Measurements from ENCODE around the gene ADAMTS2. TPM values are rescaled to one million over a fixed set of nuclear protein-coding genes. Genes with fewer than 3 reads are reported as not detected.

The ADAMTS2 gene
- total and polyA plus RNA-seq, 2 experiments from 2014 or later, result 1.6 to 8.1 TPM

- no peak for ATAC-seq
- H2AFZ ChIP-seq, result no peak overlapping the region
- H3K9me2 ChIP-seq (ENCODE audit: insufficient read depth), result no peaks in the 10 kb centered on the region
- no peaks in the 10 kb centered on the region; the same call in 1 of the 2 replicates for H3K4me1 ChIP-seq (ENCODE audit: insufficient read depth)
- H3K79me2 ChIP-seq (replicated peaks; ENCODE audit: insufficient read depth), result no peaks in the 10 kb centered on the region
- no peaks in the 10 kb centered on the region for H3K27me3 ChIP-seq (ENCODE audit: insufficient read depth)
- no peak for DNase-seq (ENCODE audit: low spot score)
- no peak overlapping the region for H3K27ac ChIP-seq (ENCODE audit: low read depth)
- no peak overlapping the region for H3K4me2 ChIP-seq
- H3K9me3 Mint-ChIP-seq, result peaks cover 37% of the 10 kb centered on the region
- no peaks in the 10 kb centered on the region for H4K20me1 ChIP-seq (replicated peaks; ENCODE audit: insufficient read depth)
- no peak overlapping the region for H3K27ac Mint-ChIP-seq
- TF ChIP-seq CTCF (conservative IDR thresholded peaks at IDR 0.05; ENCODE audit: low read depth in 2 of 2) (no peak), STAT1 (IDR thresholded peaks at IDR 0.05; ENCODE audit: unreplicated experiment) (no peak), POLR2AphosphoS5 (IDR thresholded peaks at IDR 0.05; ENCODE audit: low read depth) (no peak), NANOG (IDR thresholded peaks at IDR 0.05; ENCODE audit: borderline replicate concordance) (no peak), ETS1 (IDR thresholded peaks at IDR 0.05) (no peak), EZH2phosphoT487 (IDR thresholded peaks at IDR 0.05; ENCODE audit: unreplicated experiment) (no peak), ZNF462 (CRISPR knock-in tag; IDR thresholded peaks at IDR 0.05) (no peak), ZNF114 (CRISPR knock-in tag; IDR thresholded peaks at IDR 0.05) (no peak), JUNB (IDR thresholded peaks at IDR 0.05; ENCODE audit: unreplicated experiment) (no peak), REST (IDR thresholded peaks at IDR 0.05; ENCODE audit: unreplicated experiment) (no peak)
- H3K27me3 Mint-ChIP-seq (ENCODE audit: insufficient read depth, low read depth, poor library complexity), result peaks cover 17% of the 10 kb centered on the region
- H3F3A ChIP-seq (replicated peaks; ENCODE audit: low read depth), result 0 out of 2 replicates have a peak, but pooled peaks cover 4% of the 10 kb centered on the region
- peaks cover 26% of the 10 kb centered on the region for H3K36me3 Mint-ChIP-seq (ENCODE audit: low read depth)
- no peak overlapping the region for H3K4me3 ChIP-seq
- no peaks in the 10 kb centered on the region for H3K36me3 ChIP-seq (ENCODE audit: insufficient read depth)
- no peak overlapping the region for H3K4me3 Mint-ChIP-seq
- H3K4me1 Mint-ChIP-seq, result peaks cover 17% of the 10 kb centered on the region
These were observed 121.3 kb downstream of the ADAMTS2 start for GRCh38 chr5:179223961-179224360.

Measured in GM23338 (cell line).